ENCODE data around the gene ENPP3. TPM values are rescaled to one million over a fixed set of nuclear protein-coding genes. Genes with fewer than 3 reads are reported as not detected.

The ENPP3 gene
- total and polyA plus RNA-seq, 2 of the 13 experiments (the other 11 are each of a cell fraction or from before 2014, with no cell fraction given): 40.0 to 75.4 TPM

- TF ChIP-seq RXRA (CRISPR knock-in tag; IDR thresholded peaks at IDR 0.05) (peak; percentile 45; the same call in 1 of the 2 replicates), HIC2 (CRISPR knock-in tag; IDR thresholded peaks at IDR 0.05; ENCODE audit: low read depth) (no peak), KMT2B (CRISPR knock-in tag; IDR thresholded peaks at IDR 0.05) (no peak; the same call in 1 of the 2 replicates), TFDP1 (CRISPR knock-in tag; IDR thresholded peaks at IDR 0.05; ENCODE audit: borderline replicate concordance) (no peak), SAP130 (CRISPR knock-in tag; IDR thresholded peaks at IDR 0.05; ENCODE audit: low read depth) (peak; percentile 84), ZBTB34 (CRISPR knock-in tag; IDR thresholded peaks at IDR 0.05) (0 out of 2 replicates have a peak, but pooled peaks have one; percentile 34), KLF16 (CRISPR knock-in tag; IDR thresholded peaks at IDR 0.05) (peak in 1 of 2 experiments; percentile 47; a peak in 1 of 4 replicates), MBD4 (IDR thresholded peaks at IDR 0.05; ENCODE audit: borderline replicate concordance, low read length) (peak; percentile 92), CREB3 (CRISPR knock-in tag; IDR thresholded peaks at IDR 0.05) (0 out of 2 replicates have a peak, but pooled peaks have one; percentile 59), CSRNP1 (CRISPR knock-in tag; IDR thresholded peaks at IDR 0.05) (no peak; the same call in 1 of the 2 replicates), ZFX (CRISPR knock-in tag; IDR thresholded peaks at IDR 0.05; ENCODE audit: low read depth) (no peak; the same call in 1 of the 2 replicates), GRHL1 (CRISPR knock-in tag; conservative IDR thresholded peaks at IDR 0.05) (no peak), FOXP1 (IDR thresholded peaks at IDR 0.05) (peak; percentile 92), FOXP1 (CRISPR knock-in tag; IDR thresholded peaks at IDR 0.05) (peak; percentile 99), JARID2 (CRISPR knock-in tag; IDR thresholded peaks at IDR 0.05; ENCODE audit: insufficient replicate concordance) (no peak), SRSF1 (optimal IDR thresholded peaks at IDR 0.05; ENCODE audit: low read depth, low read length) (no peak), ZNF34 (CRISPR knock-in tag; IDR thresholded peaks at IDR 0.05; ENCODE audit: borderline replicate concordance) (peak; percentile 72; the same call in 1 of the 2 replicates)
Measured at GRCh38 chr6:131754715-131755567, 117.8 kb downstream of the ENPP3 start (continued).
